Kidney (tissue), 22 donors: ENCODE results near the gene EBI3. TPM values are rescaled to one million over a fixed set of nuclear protein-coding genes. Genes with fewer than 3 reads are reported as not detected.
A peak's percentile ranks its signal among the peaks of the same experiment; 100 is the strongest.

ENCODE experiments used
- DNase-seq, 5 donors: peaks; one replicate each; pipeline ENCODE4 v3.0.0-alpha.2; 2013 to 2020
- FAIRE-seq: peaks from 2 replicates; lab custom pipeline; 2012; peaks lifted over from hg19 to GRCh38; lab: Jason Lieb, UNC
- H3K27ac ChIP-seq, 2 donors: one replicate each; pipeline ENCODE4 v1.7.0; 2013; ENCODE audit warnings: low read depth in 2 of 2, low read length in 2 of 2, inconsistent platforms in 1 of 2
- H3K27me3 ChIP-seq: one replicate; pipeline ENCODE4 v1.7.1; 2013; ENCODE audit warnings: low read length, inconsistent platforms; ENCODE audit not compliant: control insufficient read depth, insufficient read depth
- H3K36me3 ChIP-seq, 3 donors: one replicate each; pipeline versions ENCODE4 v1.7.0 to v1.7.1; 2013; ENCODE audit warnings: low read length in 3 of 3, control low read depth in 1 of 3, inconsistent platforms in 1 of 3; ENCODE audit not compliant: insufficient read depth in 3 of 3, control insufficient read depth in 2 of 3
- H3K4me1 ChIP-seq, 3 donors: one replicate each; pipeline versions ENCODE4 v1.7.0 to v1.7.1; 2013; ENCODE audit warnings: low read length in 3 of 3, inconsistent platforms in 1 of 3, low read depth in 1 of 3; ENCODE audit not compliant: control insufficient read depth in 2 of 3, insufficient read depth in 2 of 3
- H3K4me3 ChIP-seq, 3 donors: one replicate each; pipeline versions ENCODE4 v1.7.0 to v1.8.1; 2013; ENCODE audit warnings: low read length in 3 of 3, control low read depth in 1 of 3, inconsistent platforms in 1 of 3
- H3K9ac ChIP-seq, 3 donors: one replicate each; pipeline versions ENCODE4 v1.7.0 to v1.7.1; 2013; ENCODE audit warnings: low read length in 3 of 3, control low read depth in 1 of 3, inconsistent platforms in 1 of 3
- H3K9me3 ChIP-seq, 3 donors: one replicate each; pipeline versions ENCODE4 v1.7.0 to v1.7.1; 2013; ENCODE audit warnings: low read length in 3 of 3, control low read depth in 1 of 3, inconsistent platforms in 1 of 3; ENCODE audit not compliant: control insufficient read depth in 2 of 3, insufficient read depth in 1 of 3
- CTCF ChIP-seq: IDR thresholded peaks from 3 replicates; pipeline ENCODE4 v1.5.1; 2012; ENCODE audit warnings: mild to moderate bottlenecking, moderate library complexity, borderline replicate concordance; ENCODE audit not compliant: insufficient read depth; ENCODE audit errors: extremely low read depth
- intact Hi-C: fragments of 100-400 bp; cut with DNase I; formaldehyde crosslinking; loops from one replicate; pipeline ENCODE4 v1.11.1; 2022
- long read RNA-seq, 10 donors: library from polyadenylated mRNA in 1 of 10; unstranded in 1 of 10; transcript quantifications; one replicate each; pipeline ENCODE4 v2.0.0 and lab custom pipeline, GENCODE V29; 2021 to 2026
- polyA plus RNA-seq: library from polyadenylated mRNA; stranded (reverse); fragments of 350-450 nt; fragmentation: Illumina TruSeq; extraction: RNeasy Lipid Tissue Mini Kit (QIAGEN cat#74804); gene quantifications from one replicate; pipeline ENCODE4 v1.2.3, GENCODE V29; 2014; ENCODE audit warnings: low read depth, low replicate concordance; ENCODE audit not compliant: insufficient read depth
- total RNA-seq: library from RNA; stranded (reverse); fragmentation: NEBNext Ultra II Directional; extraction: Animal tissue kit (Norgen Biotek cat#: 25700); gene quantifications from one replicate; pipeline ENCODE4 v1.2.1, GENCODE V29; 2021
- donor health status: control.
- donor health status: control.
- donor health status: control.
- donor health status: control.
- donor health status: control.
- donor health status: DM: yes; HTN: yes; CAD: no.
- donor health status: Normal renal cell carcinoma (clear cell type).

The EBI3 gene
- total RNA-seq (8.3 TPM), polyA plus RNA-seq (1.5 TPM)
- long read RNA-seq, donor 1 = 0 reads
- long read RNA-seq, donor 2 = 0 reads
- long read RNA-seq, donor 3 = 0 reads
- long read RNA-seq, donor 4 = 0 reads
- long read RNA-seq, donor 5 = 0 reads
- long read RNA-seq, donor 6 = 0 reads
- long read RNA-seq, donor 7, partial matches to known transcripts = 0 of 4 reads
- long read RNA-seq, donor 7, other reads (novel, unspliced or antisense) = 1 of 4 reads
- long read RNA-seq, donor 8 = 0 reads
- long read RNA-seq, donor 9 = 0 reads
- long read RNA-seq, donor 10, partial matches to known transcripts = 0 of 2 reads
- long read RNA-seq, donor 10, other reads (novel, unspliced or antisense) = 0 of 2 reads

- intact Hi-C loops = no loop called here
- FAIRE-seq = no peak
- no peak within 1 kb of the TSS for H3K4me3 ChIP-seq
- TF ChIP-seq CTCF = no peak
- no peaks in the 10 kb centered on the region for H3K36me3 ChIP-seq
- peaks cover 0 to 2% (median 0%) of the 10 kb centered on the region in 3 donors for H3K4me1 ChIP-seq
- no peak within 1 kb of the TSS for H3K9ac ChIP-seq
- peak in 4 of 5 donors; percentile 24 to 64 (median 32) for DNase-seq
- no peaks in the 10 kb centered on the region for H3K9me3 ChIP-seq
- H3K27ac ChIP-seq = no peak within 1 kb of the TSS
- peaks cover 9% of the 10 kb centered on the region for H3K27me3 ChIP-seq
Observed at GRCh38 chr19:4229179-4229931, at the start of gene EBI3. Gene EBI3 (plus strand): TSS chr19:4229523. CDS start chr19:4229551, 28 bp downstream.

GRCh38 chr19:4181053-4181508, 48.2 kb upstream of the EBI3 start:
- H3K27ac ChIP-seq = no peak overlapping the region
- H3K4me1 ChIP-seq = peaks cover 0 to 12% (median 0%) of the 10 kb centered on the region in 3 donors
- TF ChIP-seq CTCF = no peak
- FAIRE-seq (no peak), DNase-seq (no peak)
- H3K9me3 ChIP-seq = no peaks in the 10 kb centered on the region
- no peak overlapping the region for H3K4me3 ChIP-seq
- no peak overlapping the region for H3K9ac ChIP-seq
- intact Hi-C loops = no loop called here
- peaks cover 0 to 2% (median 0%) of the 10 kb centered on the region in 3 donors for H3K36me3 ChIP-seq
- H3K27me3 ChIP-seq = no peaks in the 10 kb centered on the region

GRCh38 chr19:4182084-4182810, 47.1 kb upstream of the EBI3 start, which contains the start of the genes ANKRD24 and SIRT6:
Gene ANKRD24 (plus strand): TSS chr19:4182689. CDS start chr19:4186426, 3,737 bp downstream.
Gene SIRT6 (minus strand): TSS chr19:4182563. CDS start chr19:4182539, 24 bp downstream.
- no peak for TF ChIP-seq CTCF
- peaks cover 0 to 12% (median 0%) of the 10 kb centered on the region in 3 donors for H3K4me1 ChIP-seq
- peak within 1 kb of the TSS; percentile 62 to 98 (median 89) for H3K9ac ChIP-seq
- no peaks in the 10 kb centered on the region for H3K9me3 ChIP-seq
- H3K4me3 ChIP-seq = peak within 1 kb of the TSS; percentile 80 to 97 (median 87)
- peaks cover 0 to 2% (median 0%) of the 10 kb centered on the region in 3 donors for H3K36me3 ChIP-seq
- FAIRE-seq = no peak
- H3K27me3 ChIP-seq = no peaks in the 10 kb centered on the region
- peak within 1 kb of the TSS; percentile 57 to 71 for H3K27ac ChIP-seq
- DNase-seq = peak; percentile 95 to 99 (median 97)
- intact Hi-C loops = no loop called here
